ENCODE data around the gene CCL23. TPM values are rescaled to one million over a fixed set of nuclear protein-coding genes. Genes with fewer than 3 reads are reported as not detected.

The CCL23 gene, protein sequence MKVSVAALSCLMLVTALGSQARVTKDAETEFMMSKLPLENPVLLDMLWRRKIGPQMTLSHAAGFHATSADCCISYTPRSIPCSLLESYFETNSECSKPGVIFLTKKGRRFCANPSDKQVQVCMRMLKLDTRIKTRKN
- total RNA-seq, result not detected in 2 replicates

DNA sequence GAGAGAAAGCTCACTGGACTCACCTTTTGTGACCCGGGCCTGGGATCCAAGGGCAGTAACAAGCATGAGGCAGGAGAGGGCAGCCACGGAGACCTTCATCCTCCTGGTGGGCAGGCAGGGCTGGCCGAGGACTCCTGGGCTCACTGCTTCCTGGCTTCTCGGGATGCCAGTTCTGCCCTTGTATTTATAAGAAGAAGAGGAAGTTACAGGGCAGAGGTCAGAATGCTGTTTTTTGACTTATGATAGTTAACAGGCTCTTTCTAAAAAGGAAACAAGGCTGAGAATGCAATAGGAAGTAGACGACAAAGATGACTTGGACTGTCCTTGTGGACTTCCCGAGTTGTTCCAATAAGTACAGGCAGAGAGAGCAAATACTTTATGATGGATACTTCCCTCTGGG is at the start of gene CCL23:
CCL23 (minus strand) TSS at position 174 of the 400 bp plus-strand sequence; CDS start at position 99, 75 bp downstream.

DNA sequence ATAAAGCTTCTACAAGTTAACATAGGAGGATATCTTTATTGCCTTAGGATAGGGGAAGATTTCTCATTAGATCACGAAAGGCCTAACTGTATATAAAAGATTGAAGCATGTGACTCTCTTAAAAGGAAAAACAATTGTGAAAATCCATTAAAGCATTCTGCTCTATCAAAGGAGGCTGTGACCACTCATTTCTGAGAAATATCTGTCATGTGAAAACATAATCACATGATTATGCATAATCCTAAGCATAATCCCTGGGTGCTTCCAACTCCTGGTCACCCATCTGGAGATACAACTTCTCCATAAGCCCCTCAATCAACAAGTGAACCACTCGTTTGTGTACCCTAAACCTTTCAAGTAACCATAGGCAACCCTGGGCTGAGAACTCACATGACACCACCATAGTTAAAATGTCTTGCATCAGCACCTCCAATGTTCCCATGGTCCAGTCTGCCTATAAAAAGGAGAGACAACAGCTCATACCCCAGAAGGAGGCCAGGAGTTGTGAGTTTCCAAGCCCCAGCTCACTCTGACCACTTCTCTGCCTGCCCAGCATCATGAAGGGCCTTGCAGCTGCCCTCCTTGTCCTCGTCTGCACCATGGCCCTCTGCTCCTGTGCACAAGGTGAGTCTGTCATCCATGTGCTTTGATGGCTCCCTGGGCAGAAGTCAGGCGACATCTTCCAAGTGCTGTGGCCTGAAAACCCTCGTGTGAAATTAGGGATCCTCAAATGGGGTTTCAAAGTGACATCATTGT is 46.2 kb upstream of the CCL23 start, which contains the start of gene CCL18:
CCL18 (plus strand) TSS at position 487 of the 756 bp plus-strand sequence; CDS start at position 558, 71 bp downstream.

DNA sequence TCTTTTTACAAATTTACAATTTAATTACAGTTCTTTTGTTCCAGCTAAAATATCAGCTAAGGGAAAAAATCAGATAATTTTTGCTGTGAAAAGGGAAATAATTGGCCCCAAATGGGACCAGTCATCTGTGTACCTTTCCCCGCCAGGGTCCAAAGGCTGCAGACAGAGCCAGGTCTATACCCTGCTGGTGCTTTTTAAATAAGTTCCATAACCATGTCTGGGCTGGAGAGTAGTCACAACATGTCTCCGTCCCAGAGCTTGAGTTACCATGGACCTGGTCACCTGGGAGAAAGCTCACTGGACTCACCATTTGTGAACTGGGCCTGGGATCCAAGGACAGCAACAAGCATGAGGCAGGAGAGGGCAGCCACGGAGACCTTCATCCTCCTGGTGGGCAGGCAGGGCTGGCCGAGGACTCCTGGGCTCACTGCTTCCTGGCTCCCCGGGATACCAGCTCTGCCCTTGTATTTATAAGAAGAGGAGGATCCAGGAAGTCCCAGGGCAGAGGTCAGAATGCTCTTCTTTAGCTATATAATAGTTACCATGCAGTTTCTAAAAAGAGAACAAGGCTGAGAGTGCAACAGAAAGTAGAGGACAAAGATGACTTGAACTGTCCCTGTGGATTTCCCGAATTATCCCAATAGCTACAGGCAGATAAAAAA is 16.5 kb downstream of the CCL23 start, which contains the start of gene CCL15:
CCL15 (minus strand) TSS at position 444 of the 662 bp plus-strand sequence; CDS start at position 383, 61 bp downstream.

DNA sequence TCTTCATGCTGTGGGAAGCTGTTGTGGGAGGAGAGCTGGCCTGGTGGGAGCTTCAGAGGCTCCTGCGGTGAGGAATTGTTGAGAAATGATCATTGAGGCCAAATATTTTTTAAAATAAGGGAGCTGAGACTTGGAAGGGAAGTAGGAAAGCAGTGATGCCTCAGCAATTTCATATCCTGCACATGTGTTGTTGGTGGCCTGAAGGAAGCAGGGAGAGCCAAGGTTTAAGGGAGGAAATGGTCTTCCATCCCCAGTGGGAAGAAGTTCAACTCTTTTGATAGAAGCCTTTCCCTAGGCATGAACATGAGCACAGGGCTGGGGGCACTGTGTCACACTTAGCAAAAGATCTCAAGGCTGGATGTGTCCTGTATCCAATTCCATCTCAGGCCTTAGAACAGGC is 31.1 kb downstream of the CCL23 start, which contains the start of gene CCL14:
CCL14 (minus strand) TSS at position 87 of the 400 bp plus-strand sequence; CDS start at position 7, 80 bp downstream.

DNA sequence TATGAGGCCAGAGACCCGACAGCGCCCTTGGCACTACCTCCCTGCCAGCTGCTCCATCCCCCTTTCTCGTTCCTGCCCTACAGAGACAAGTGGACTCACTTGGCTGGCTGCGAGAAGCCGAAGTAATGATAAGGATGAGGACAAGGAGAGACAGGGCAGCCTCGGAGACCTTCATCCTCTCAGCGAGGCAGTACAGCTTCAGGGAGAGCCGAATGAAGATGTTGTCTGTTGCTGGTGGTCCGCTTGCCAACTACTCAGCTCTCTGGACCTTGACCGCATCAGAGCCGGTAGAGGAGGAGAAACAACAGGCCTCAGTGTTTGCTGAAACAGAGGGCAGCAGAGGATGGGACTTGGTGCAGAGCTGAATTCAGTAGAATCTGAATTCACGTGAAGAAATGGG is 36.5 kb downstream of the CCL23 start, which contains the start of gene CCL16:
CCL16 (minus strand) TSS at position 252 of the 400 bp plus-strand sequence; CDS start at position 175, 77 bp downstream.

Other genes starting within 250 kb of the CCL23 start
- gene MMP28, start 222.3 kb downstream of the CCL23 start, total RNA-seq, result 42.0 and 61.6 TPM in 2 replicates
- gene TAF15, start 208.5 kb downstream of the CCL23 start, total RNA-seq, result 15.1 and 23.7 TPM in 2 replicates
- gene HEATR9, start 149.1 kb downstream of the CCL23 start, total RNA-seq, result not detected in 2 replicates
- gene CCL5, start 137.6 kb downstream of the CCL23 start, total RNA-seq, result 0.16 TPM in 1 of 2 replicates, not detected in the other
- gene RDM1, start 87.2 kb downstream of the CCL23 start, total RNA-seq, result 0.23 and 1.0 TPM in 2 replicates
- gene LYZL6, start 74.3 kb downstream of the CCL23 start, total RNA-seq, result not detected in 2 replicates
- gene CCL16, start 36.5 kb downstream of the CCL23 start, total RNA-seq, result not detected in 2 replicates
- gene CCL14, start 31.2 kb downstream of the CCL23 start, total RNA-seq, result not detected in 2 replicates
- gene CCL15, start 16.4 kb downstream of the CCL23 start, total RNA-seq, result not detected in 2 replicates
- not detected in 2 replicates for gene CCL18, start 46.3 kb upstream of the CCL23 start, total RNA-seq
- gene CCL3, start 72.2 kb upstream of the CCL23 start, total RNA-seq, result not detected in 2 replicates
- gene CCL4, start 85.9 kb upstream of the CCL23 start, total RNA-seq, result not detected in 2 replicates
- 0.31 TPM in 1 of 2 replicates, not detected in the other for gene TBC1D3B, start 158.7 kb upstream of the CCL23 start, total RNA-seq
- not detected in 2 replicates for gene CCL3L1, start 178.8 kb upstream of the CCL23 start, total RNA-seq
- not detected in 2 replicates for gene CCL4L2, start 193.1 kb upstream of the CCL23 start, total RNA-seq
- gene TBC1D3I, start 246.6 kb upstream of the CCL23 start, total RNA-seq, result 0.08 TPM in 1 of 2 replicates, not detected in the other

Measured in hair follicular keratinocyte (primary cell).